Chondrocyte (in vitro differentiated cells): Measurements from ENCODE around the gene OSTN. TPM values are rescaled to one million over a fixed set of nuclear protein-coding genes. Genes with fewer than 3 reads are reported as not detected.

Experiments used
- DNase-seq: peaks from one replicate; pipeline ENCODE4 v3.0.0; 2021; ENCODE audit warnings: mixed read lengths, low spot score
- H3K27ac Mint-ChIP-seq: one replicate; pipeline ENCODE4 v1.8.0; 2021; ENCODE audit warnings: mild to moderate bottlenecking, moderate library complexity, mixed read lengths; ENCODE audit not compliant: unreplicated experiment
- H3K27me3 Mint-ChIP-seq: 2 replicates; pipeline ENCODE4 v1.8.0; 2021; ENCODE audit warnings: low read depth, mixed read lengths
- H3K36me3 Mint-ChIP-seq: 2 replicates; pipeline ENCODE4 v1.8.0; 2021; ENCODE audit warnings: low read depth, mixed read lengths
- H3K4me1 Mint-ChIP-seq: 2 replicates; pipeline ENCODE4 v1.8.0; 2021; ENCODE audit warnings: low read depth, mild to moderate bottlenecking, mixed read lengths
- H3K4me3 Mint-ChIP-seq: one replicate; pipeline ENCODE4 v1.8.0; 2021; ENCODE audit warnings: mild to moderate bottlenecking, moderate library complexity, mixed read lengths; ENCODE audit not compliant: unreplicated experiment
- H3K9me3 Mint-ChIP-seq: 2 replicates; pipeline ENCODE4 v1.8.0; 2021; ENCODE audit warnings: low read depth, mixed read lengths
- CTCF ChIP-seq: fragments of 200-600 bp; sonication (generic); IDR thresholded peaks from 2 replicates; pipeline ENCODE4 v1.5.0; 2021; ENCODE audit warnings: antibody characterized with exemption, mild to moderate bottlenecking, moderate library complexity
- long read RNA-seq: library from polyadenylated mRNA; stranded (forward); transcript quantifications from one replicate; pipeline ENCODE4 v2.0.0, GENCODE V29; 2021
- total RNA-seq: library from RNA; stranded (reverse); gene quantifications from 3 replicates; pipeline ENCODE4 v1.2.1, GENCODE V29; 2021

OSTN gene, protein sequence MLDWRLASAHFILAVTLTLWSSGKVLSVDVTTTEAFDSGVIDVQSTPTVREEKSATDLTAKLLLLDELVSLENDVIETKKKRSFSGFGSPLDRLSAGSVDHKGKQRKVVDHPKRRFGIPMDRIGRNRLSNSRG
- total RNA-seq, result not detected in 3 replicates
- long read RNA-seq, result 0 reads

DNA sequence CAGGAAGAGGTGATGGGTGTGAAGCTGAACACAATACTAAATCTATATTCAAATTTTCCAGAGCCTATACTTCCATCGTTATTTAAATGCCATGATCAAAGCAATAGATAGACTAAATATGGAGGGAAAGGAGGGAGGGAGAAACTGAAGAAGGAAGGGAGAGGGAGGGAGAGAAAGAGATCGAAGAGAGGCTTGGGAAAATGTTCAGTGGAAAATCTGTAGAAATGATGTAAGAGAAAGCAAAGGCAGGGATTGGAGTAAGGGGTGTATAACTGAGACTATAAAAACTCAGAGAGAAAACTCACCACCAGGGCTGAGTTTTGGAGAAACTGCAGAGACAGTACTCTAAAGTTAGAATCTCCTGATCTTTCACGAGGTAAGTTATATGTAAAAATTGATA lies at the start of gene OSTN:
OSTN (plus strand) TSS at position 310 of the 400 bp plus-strand sequence. CDS start 13,292 bp downstream, outside the sequence.
- H3K27ac Mint-ChIP-seq, result no peak within 1 kb of the TSS
- no peaks in the 10 kb centered on the region for H3K4me1 Mint-ChIP-seq
- H3K36me3 Mint-ChIP-seq, result no peaks in the 10 kb centered on the region
- H3K4me3 Mint-ChIP-seq, result no peak within 1 kb of the TSS
- no peak for TF ChIP-seq CTCF
- peaks cover 30% of the 10 kb centered on the region for H3K27me3 Mint-ChIP-seq
- no peaks in the 10 kb centered on the region for H3K9me3 Mint-ChIP-seq
- DNase-seq, result no peak

GRCh38 chr3:191151653-191152052 lies 47.4 kb upstream of the OSTN start:
- Mint-ChIP-seq H3K4me3 (no peak overlapping the region), H3K4me1 (peaks cover 4% of the 10 kb centered on the region), H3K9me3 (peaks cover 37% of the 10 kb centered on the region), H3K27me3 (no peaks in the 10 kb centered on the region), H3K36me3 (peaks cover 11% of the 10 kb centered on the region), H3K27ac (no peak overlapping the region)
- no peak for DNase-seq
- no peak for TF ChIP-seq CTCF

GRCh38 chr3:191154827-191155226 lies 44.2 kb upstream of the OSTN start:
- no peak for DNase-seq
- Mint-ChIP-seq H3K9me3 (peaks cover 28% of the 10 kb centered on the region), H3K27ac (no peak overlapping the region), H3K4me3 (no peak overlapping the region), H3K4me1 (no peaks in the 10 kb centered on the region), H3K27me3 (peaks cover 5% of the 10 kb centered on the region), H3K36me3 (peaks cover 11% of the 10 kb centered on the region)
- TF ChIP-seq CTCF, result no peak

DNA sequence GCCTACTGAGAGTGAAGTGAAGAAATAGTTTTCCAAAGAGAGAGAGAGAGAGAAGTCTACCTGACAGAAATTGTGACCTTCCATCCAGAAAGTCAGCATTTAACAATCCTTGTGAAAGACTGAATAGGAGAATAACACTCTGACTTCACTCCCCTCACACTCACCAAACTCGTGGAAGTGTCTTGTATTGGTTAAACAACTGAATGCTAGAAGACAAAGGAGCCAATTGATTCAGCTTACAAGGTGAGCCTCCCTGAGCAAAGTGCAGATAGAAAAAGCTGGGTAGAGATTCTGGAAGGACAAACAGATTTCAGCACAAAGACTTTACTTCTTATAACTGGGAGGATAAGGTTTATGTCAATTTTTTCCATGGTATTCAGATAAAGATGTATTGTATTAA lies 40.8 kb upstream of the OSTN start:
- Mint-ChIP-seq H3K27ac (no peak overlapping the region), H3K4me1 (no peaks in the 10 kb centered on the region), H3K9me3 (peaks cover 35% of the 10 kb centered on the region), H3K27me3 (peaks cover 9% of the 10 kb centered on the region), H3K4me3 (no peak overlapping the region), H3K36me3 (peaks cover 12% of the 10 kb centered on the region)
- DNase-seq, result no peak
- no peak for TF ChIP-seq CTCF

DNA sequence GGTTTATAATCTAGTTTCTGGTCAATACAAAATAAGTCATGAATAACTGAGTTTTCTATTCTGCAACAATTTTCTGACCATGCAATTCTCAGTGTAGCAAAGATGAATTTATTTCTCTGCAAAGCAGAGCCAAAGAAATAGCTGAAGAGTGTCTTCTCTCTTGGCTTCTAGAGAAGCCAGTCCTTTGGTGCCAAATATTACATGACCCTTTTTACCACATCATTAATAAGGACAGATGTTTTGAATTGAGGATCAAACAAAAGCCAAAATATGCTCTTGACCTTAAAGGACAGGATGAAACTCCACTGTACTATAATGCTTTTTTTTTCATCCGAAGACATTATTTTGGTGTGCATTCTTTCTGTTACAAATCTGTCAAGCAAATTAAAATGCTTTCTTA lies 40.2 kb upstream of the OSTN start:
- peaks cover 29% of the 10 kb centered on the region for H3K9me3 Mint-ChIP-seq

More for the DNA sequence above, 40.2 kb upstream of the OSTN start:
- H3K36me3 Mint-ChIP-seq, result peaks cover 9% of the 10 kb centered on the region
- H3K4me3 Mint-ChIP-seq, result no peak overlapping the region
- H3K27ac Mint-ChIP-seq, result no peak overlapping the region
- H3K27me3 Mint-ChIP-seq, result peaks cover 9% of the 10 kb centered on the region
- no peaks in the 10 kb centered on the region for H3K4me1 Mint-ChIP-seq
- no peak for TF ChIP-seq CTCF
- DNase-seq, result no peak
